Central memory CD4-positive, alpha-beta T cell (primary cell): Measurements from ENCODE around the gene AP2A2.
A peak's percentile ranks its signal among the peaks of the same experiment; 100 is the strongest.

Experiments used
- DNase-seq: peaks from one replicate; pipeline ENCODE4 v3.0.0; 2022

The AP2A2 gene

GRCh38 chr11:899724-900123, 25.9 kb upstream of the AP2A2 start:
- DNase-seq, result no peak

GRCh38 chr11:900545-900944, 25.1 kb upstream of the AP2A2 start:
- no peak for DNase-seq

- no peak for DNase-seq
Observed at GRCh38 chr11:901452-902061, 24.1 kb upstream of the AP2A2 start.

- DNase-seq, result no peak
Observed at GRCh38 chr11:904380-904779, 21.3 kb upstream of the AP2A2 start.

GRCh38 chr11:905952-906351, 19.7 kb upstream of the AP2A2 start:
- DNase-seq, result no peak

- no peak for DNase-seq
Observed at GRCh38 chr11:907668-908067, 18.0 kb upstream of the AP2A2 start.

GRCh38 chr11:908273-908672, 17.4 kb upstream of the AP2A2 start:
- no peak for DNase-seq

GRCh38 chr11:909406-909805, 16.3 kb upstream of the AP2A2 start:
- no peak for DNase-seq

GRCh38 chr11:910044-910588, 15.6 kb upstream of the AP2A2 start:
- DNase-seq, result no peak

- DNase-seq, result peak; percentile 72
Observed at GRCh38 chr11:910589-911030, 15.1 kb upstream of the AP2A2 start, which contains the start of gene CHID1. CHID1 (minus strand) TSS chr11:910810; CDS start chr11:904816, 5,994 bp downstream.

- no peak for DNase-seq
Observed at GRCh38 chr11:911031-911889, 14.4 kb upstream of the AP2A2 start.

- DNase-seq, result no peak
Observed at GRCh38 chr11:911890-912219, 13.8 kb upstream of the AP2A2 start.

GRCh38 chr11:912266-912665, 13.4 kb upstream of the AP2A2 start:
- DNase-seq, result no peak

GRCh38 chr11:913043-913442, 12.6 kb upstream of the AP2A2 start:
- no peak for DNase-seq

- no peak for DNase-seq
Observed at GRCh38 chr11:914204-914603, 11.5 kb upstream of the AP2A2 start.

GRCh38 chr11:914747-915501, 10.7 kb upstream of the AP2A2 start:
- no peak for DNase-seq

- DNase-seq, result no peak
Observed at GRCh38 chr11:917426-917825, 8.2 kb upstream of the AP2A2 start.

GRCh38 chr11:921921-922678, 3.6 kb upstream of the AP2A2 start:
- DNase-seq, result no peak

GRCh38 chr11:923691-924405, 1.8 kb upstream of the AP2A2 start:
- DNase-seq, result no peak

- no peak for DNase-seq
Observed at GRCh38 chr11:924406-925157, 1.1 kb upstream of the AP2A2 start.

- DNase-seq, result no peak
Observed at GRCh38 chr11:925158-925495, 543 bp upstream of the AP2A2 start.
